PC-3 (cell line): Measurements from ENCODE around the gene ENTPD1. TPM values are rescaled to one million over a fixed set of nuclear protein-coding genes. Genes with fewer than 3 reads are reported as not detected.
"Not testable (repeated sequence)": the region's sequence is repeated elsewhere in the genome, so short reads cannot be mapped to it uniquely, and the experiment has no call there.

ENCODE experiments used
- ATAC-seq: fragments of 200-7000 bp; cut with Tn5 transposase; 2 replicates; pipeline ENCODE4 v1.9.1; 2020; ENCODE audit warnings: mild to moderate bottlenecking, moderate library complexity
- BruUV-seq: library from RNA; stranded (reverse); fragments of 400-500 nt; replicated peaks from 2 replicates; lab custom pipeline; 2021; lab: Mats Ljungman, UMichigan
- CTCF ChIA-PET: fragments of 300-600 bp; sonication (Branson Sonifier 250); formaldehyde crosslinking; loops from one replicate; lab custom pipeline; 2022; ENCODE audit warnings: antibody characterized with exemption; lab: Charles Lee
- POLR2A ChIA-PET: fragments of 300-600 bp; sonication (Branson Sonifier 250); formaldehyde crosslinking; loops from one replicate; lab custom pipeline; 2022; ENCODE audit warnings: antibody characterized with exemption; ENCODE audit not compliant: unreplicated experiment; lab: Charles Lee
- DNase-seq: peaks from one replicate; pipeline ENCODE4 v3.0.0-alpha.2; 2015
- H2AFZ ChIP-seq: fragments of 300-600 bp; sonication (generic); 2 replicates; pipeline ENCODE4 v1.6.0; 2016; ENCODE audit warnings: antibody characterized with exemption, low read length
- H3F3A ChIP-seq: fragments of 300-600 bp; sonication (generic); one replicate; pipeline ENCODE4 v1.6.0; 2017; ENCODE audit warnings: antibody characterized with exemption, low read length, control low read depth, mild to moderate bottlenecking; ENCODE audit not compliant: unreplicated experiment
- H3K27ac ChIP-seq: fragments of 300-600 bp; sonication (generic); 2 replicates; pipeline ENCODE4 v1.5.1; 2016; ENCODE audit warnings: mild to moderate bottlenecking, low read length
- H3K27me3 ChIP-seq: fragments of 300-600 bp; sonication (generic); 2 replicates; pipeline ENCODE4 v1.6.1; 2016; ENCODE audit warnings: low read length, mixed read lengths
- H3K36me3 ChIP-seq: fragments of 300-600 bp; sonication (generic); 2 replicates; pipeline ENCODE4 v1.6.1; 2016; ENCODE audit warnings: low read depth, mixed run types, low read length, mixed read lengths
- H3K4me1 ChIP-seq: fragments of 300-600 bp; sonication (generic); 2 replicates; pipeline ENCODE4 v1.5.1; 2016; ENCODE audit warnings: low read length; ENCODE audit not compliant: insufficient read depth
- H3K4me2 ChIP-seq: fragments of 300-600 bp; sonication (generic); 2 replicates; pipeline ENCODE4 v1.6.0; 2016; ENCODE audit warnings: low read length
- H3K4me3 ChIP-seq: fragments of 300-600 bp; sonication (generic); 2 replicates; pipeline ENCODE4 v1.5.1; 2016; ENCODE audit warnings: mild to moderate bottlenecking, low read length, mixed read lengths
- H3K79me2 ChIP-seq: fragments of 300-600 bp; sonication (generic); 2 replicates; pipeline ENCODE4 v1.6.1; 2017; ENCODE audit warnings: low read length, mixed read lengths
- H3K9ac ChIP-seq: fragments of 300-600 bp; sonication (generic); 2 replicates; pipeline ENCODE4 v1.6.0; 2016; ENCODE audit warnings: mild to moderate bottlenecking, low read length
- H3K9me2 ChIP-seq: fragments of 300-600 bp; sonication (generic); replicated peaks from 2 replicates; pipeline ENCODE4 v1.6.1; 2016; ENCODE audit warnings: mixed run types, low read length, mixed read lengths
- H3K9me3 ChIP-seq: fragments of 300-600 bp; sonication (generic); 2 replicates; pipeline ENCODE4 v1.6.1; 2016; ENCODE audit warnings: low read length, mixed read lengths
- H4K20me1 ChIP-seq: fragments of 300-600 bp; sonication (generic); 2 replicates; pipeline ENCODE4 v1.6.1; 2016; ENCODE audit warnings: low read length, mixed read lengths
- EZH2 ChIP-seq: fragments of 300-600 bp; sonication (generic); IDR thresholded peaks from one replicate; pipeline ENCODE4 v1.6.1; 2017; ENCODE audit warnings: antibody characterized with exemption, mild to moderate bottlenecking, low read length; ENCODE audit not compliant: unreplicated experiment
- EZH2phosphoT487 ChIP-seq: fragments of 300-600 bp; sonication (generic); IDR thresholded peaks from 2 replicates; pipeline ENCODE4 v1.6.1; 2018; ENCODE audit warnings: mild to moderate bottlenecking, antibody characterized with exemption, low read length, borderline replicate concordance
- intact Hi-C: fragments of 100-400 bp; cut with micrococcal nuclease; formaldehyde crosslinking; loops from 2 replicates; pipeline ENCODE4 v1.9.0; 2023
- total RNA-seq: library from RNA; depleted of rRNA; stranded (reverse); fragments of >200 nt; gene quantifications from 2 replicates; pipeline ENCODE4 v1.2.3, GENCODE V29; 2014
- TF ChIP-seq, protein P1 (sequence below): fragments of 300-600 bp; sonication (generic); conservative IDR thresholded peaks from 2 replicates; pipeline ENCODE4 v1.5.1; 2017; ENCODE audit warnings: antibody characterized with exemption, low read depth, mild to moderate bottlenecking, low read length

Gene ENTPD1
- total RNA-seq, 1 experiment from 2014 or later, result not detected

DNA sequence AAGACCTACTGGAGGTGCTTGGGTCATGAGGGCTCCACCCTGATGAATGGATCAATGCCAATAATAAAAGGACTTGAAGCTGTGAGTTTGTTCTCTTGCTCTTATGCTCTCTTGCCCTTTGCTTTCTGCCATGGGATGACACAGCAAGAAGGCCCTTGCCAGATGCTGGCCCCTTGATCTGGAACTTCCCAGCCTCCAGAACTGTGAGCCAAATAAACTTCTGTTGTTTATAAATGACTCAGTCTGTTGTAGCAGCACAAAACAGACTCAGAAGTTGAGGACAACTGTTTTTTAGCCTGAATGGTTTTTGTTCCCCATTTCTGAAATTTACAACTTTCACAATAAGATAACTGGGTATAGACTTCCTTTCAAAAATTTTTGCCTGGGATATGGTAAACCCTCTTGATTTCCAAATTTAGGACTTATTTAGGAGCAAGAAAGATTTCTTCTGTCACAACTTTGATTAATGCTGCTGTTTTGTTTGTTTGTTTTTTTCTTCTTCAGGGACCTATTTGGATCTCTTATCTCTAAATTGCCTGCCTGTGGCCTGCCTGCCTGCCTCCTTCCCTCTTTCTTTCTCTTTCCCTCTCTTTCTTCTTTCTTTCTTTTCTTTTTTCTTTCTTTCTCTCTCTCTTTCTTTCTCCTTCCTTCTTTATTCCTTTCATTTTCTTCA lies 12.1 kb downstream of the ENTPD1 start:
- Histone ChIP-seq H3K36me3 (no peaks in the 10 kb centered on the region), H2AFZ (no peak overlapping the region), H3K9me2 (no peaks in the 10 kb centered on the region), H3K27me3 (peaks cover 6% of the 10 kb centered on the region; the same call in 1 of the 2 replicates), H3K79me2 (no peaks in the 10 kb centered on the region), H3K9ac (no peak overlapping the region), H3F3A (no peaks in the 10 kb centered on the region), H3K4me1 (no peaks in the 10 kb centered on the region), H4K20me1 (no peaks in the 10 kb centered on the region), H3K4me2 (no peak overlapping the region), H3K4me3 (no peak overlapping the region), H3K27ac (no peak overlapping the region), H3K9me3 (no peaks in the 10 kb centered on the region)
- POLR2A ChIA-PET, result no interaction called here
- DNase-seq, result no peak
- intact Hi-C loops, result no loop called here
- CTCF ChIA-PET, result no interaction called here
- TF ChIP-seq EZH2, result no peak
- TF ChIP-seq EZH2phosphoT487, result no peak
- TF ChIP-seq, protein P1, sequence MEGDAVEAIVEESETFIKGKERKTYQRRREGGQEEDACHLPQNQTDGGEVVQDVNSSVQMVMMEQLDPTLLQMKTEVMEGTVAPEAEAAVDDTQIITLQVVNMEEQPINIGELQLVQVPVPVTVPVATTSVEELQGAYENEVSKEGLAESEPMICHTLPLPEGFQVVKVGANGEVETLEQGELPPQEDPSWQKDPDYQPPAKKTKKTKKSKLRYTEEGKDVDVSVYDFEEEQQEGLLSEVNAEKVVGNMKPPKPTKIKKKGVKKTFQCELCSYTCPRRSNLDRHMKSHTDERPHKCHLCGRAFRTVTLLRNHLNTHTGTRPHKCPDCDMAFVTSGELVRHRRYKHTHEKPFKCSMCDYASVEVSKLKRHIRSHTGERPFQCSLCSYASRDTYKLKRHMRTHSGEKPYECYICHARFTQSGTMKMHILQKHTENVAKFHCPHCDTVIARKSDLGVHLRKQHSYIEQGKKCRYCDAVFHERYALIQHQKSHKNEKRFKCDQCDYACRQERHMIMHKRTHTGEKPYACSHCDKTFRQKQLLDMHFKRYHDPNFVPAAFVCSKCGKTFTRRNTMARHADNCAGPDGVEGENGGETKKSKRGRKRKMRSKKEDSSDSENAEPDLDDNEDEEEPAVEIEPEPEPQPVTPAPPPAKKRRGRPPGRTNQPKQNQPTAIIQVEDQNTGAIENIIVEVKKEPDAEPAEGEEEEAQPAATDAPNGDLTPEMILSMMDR, result no peak
- no TSS peak for BruUV-seq
- ATAC-seq, result no peak

DNA sequence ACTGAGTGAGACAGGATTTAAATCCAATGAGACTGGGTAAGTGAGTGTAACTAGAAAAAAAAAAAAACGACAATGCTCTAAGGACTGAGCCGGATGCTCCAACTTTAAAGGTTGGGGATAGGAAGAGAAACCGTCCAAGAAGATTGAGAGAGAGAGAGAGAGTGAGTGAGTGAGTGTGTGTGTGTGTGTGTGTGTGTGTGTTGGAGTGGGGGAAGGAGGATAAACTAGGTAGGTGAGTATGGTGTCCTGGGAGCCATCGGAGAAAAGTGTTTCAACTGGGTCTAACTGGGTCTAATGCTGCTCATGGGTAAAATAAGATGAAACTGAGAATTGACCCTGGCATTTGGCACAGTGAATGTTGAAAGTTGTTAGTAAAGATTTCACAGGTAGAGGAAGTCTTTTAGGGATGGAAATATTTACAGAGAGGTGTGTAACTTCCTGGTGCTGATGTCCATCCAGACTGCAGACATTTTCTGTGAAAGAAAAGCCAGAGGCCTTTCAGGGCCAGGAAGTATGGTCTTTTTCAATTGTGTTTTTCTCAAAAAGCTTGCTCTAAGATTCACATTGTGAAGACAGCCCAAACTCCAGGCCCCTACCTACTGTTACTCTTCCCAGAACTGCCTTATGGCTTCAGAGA lies 14.2 kb downstream of the ENTPD1 start:
- Histone ChIP-seq H3K4me1 (no peaks in the 10 kb centered on the region), H3K36me3 (no peaks in the 10 kb centered on the region), H3K4me3 (no peak overlapping the region), H3K4me2 (no peak overlapping the region), H3K27me3 (no peaks in the 10 kb centered on the region), H3K79me2 (no peaks in the 10 kb centered on the region), H3K9me3 (no peaks in the 10 kb centered on the region), H3K9ac (no peak overlapping the region), H3K27ac (no peak overlapping the region), H3K9me2 (no peaks in the 10 kb centered on the region), H4K20me1 (no peaks in the 10 kb centered on the region), H2AFZ (no peak overlapping the region), H3F3A (no peaks in the 10 kb centered on the region)
- ATAC-seq (no peak), DNase-seq (no peak)
- POLR2A ChIA-PET, result no interaction called here
- intact Hi-C loops, result no loop called here
- TF ChIP-seq EZH2phosphoT487 (no peak), EZH2 (no peak)
- TF ChIP-seq, protein P1, result no peak
- CTCF ChIA-PET, result no interaction called here
- BruUV-seq, result no TSS peak

DNA sequence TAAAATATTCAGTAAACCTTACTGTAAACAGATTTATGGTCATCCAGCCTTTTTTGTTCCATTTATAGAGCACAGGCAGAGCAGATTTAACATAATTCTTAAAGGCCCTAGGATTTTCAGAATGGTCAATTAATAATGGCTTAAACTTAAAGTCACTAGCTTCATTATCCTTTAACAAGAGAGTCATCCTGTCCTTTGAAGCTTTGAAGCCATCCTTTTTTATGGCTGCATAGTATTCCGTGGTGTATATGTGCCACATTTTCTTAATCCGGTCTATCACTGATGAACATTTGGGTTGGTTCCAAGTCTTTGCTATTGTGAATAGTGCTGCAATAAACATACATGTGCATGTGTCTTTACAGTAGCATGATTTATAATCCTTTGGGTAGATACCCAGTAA lies 17.5 kb downstream of the ENTPD1 start:
- H3K9ac ChIP-seq, BruUV-seq, CTCF ChIA-PET: not testable (repeated sequence)

DNA sequence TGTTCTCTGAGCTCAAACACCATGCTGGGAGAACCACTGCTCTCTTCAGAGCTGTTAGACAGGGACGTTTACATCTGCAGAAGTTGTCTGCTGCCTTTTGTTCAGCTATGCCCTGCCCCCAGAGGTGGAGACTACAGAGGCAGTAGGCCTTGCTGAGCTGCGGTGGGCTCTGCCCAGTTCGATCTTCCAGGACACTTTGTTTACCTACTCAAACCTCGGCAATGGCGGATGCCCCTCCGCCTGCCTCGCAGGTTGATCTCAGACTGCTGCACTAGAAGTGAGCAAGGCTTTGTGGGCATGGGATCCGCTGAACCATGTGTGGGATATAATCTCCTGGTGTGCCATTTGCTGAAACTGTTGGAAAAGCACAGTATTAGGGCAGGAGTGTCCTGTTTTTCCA lies 21.7 kb downstream of the ENTPD1 start:
- H3K27ac ChIP-seq, H3K4me2 ChIP-seq, H3K27me3 ChIP-seq, H3K79me2 ChIP-seq, H2AFZ ChIP-seq, ATAC-seq, H3K9ac ChIP-seq, H3K4me1 ChIP-seq, POLR2A ChIA-PET, H3K9me2 ChIP-seq, H3F3A ChIP-seq, CTCF ChIA-PET, H4K20me1 ChIP-seq, H3K9me3 ChIP-seq, H3K4me3 ChIP-seq, H3K36me3 ChIP-seq, DNase-seq, BruUV-seq, intact Hi-C loops: not testable (repeated sequence)

More for the DNA sequence above, 17.5 kb downstream of the ENTPD1 start:
- H3K36me3 ChIP-seq, DNase-seq, POLR2A ChIA-PET, H3K4me1 ChIP-seq, H3K27ac ChIP-seq, H3K9me3 ChIP-seq, H3K79me2 ChIP-seq, intact Hi-C loops, H3K4me2 ChIP-seq, H2AFZ ChIP-seq, H3F3A ChIP-seq, H3K27me3 ChIP-seq, H3K9me2 ChIP-seq, H3K4me3 ChIP-seq, H4K20me1 ChIP-seq, ATAC-seq: not testable (repeated sequence)
